ENCODE results near the gene STIM1. TPM values are rescaled to one million over a fixed set of nuclear protein-coding genes. Genes with fewer than 3 reads are reported as not detected.

Gene STIM1
- polyA plus RNA-seq, 1 donor from 2014 or later: 22.1 TPM

GRCh38 chr11:4068962-4069361, 213.5 kb downstream of the STIM1 start:
- Mint-ChIP-seq H3K36me3 (peaks cover 5% of the 10 kb centered on the region), H3K27ac (peak overlapping the region; percentile 30 to 78 (median 63)), H3K4me3 (no peak overlapping the region), H3K9me3 (no peaks in the 10 kb centered on the region), H3K4me1 (peaks cover 14 to 32% (median 25%) of the 10 kb centered on the region in 3 donors), H3K27me3 (no peaks in the 10 kb centered on the region)

DNA sequence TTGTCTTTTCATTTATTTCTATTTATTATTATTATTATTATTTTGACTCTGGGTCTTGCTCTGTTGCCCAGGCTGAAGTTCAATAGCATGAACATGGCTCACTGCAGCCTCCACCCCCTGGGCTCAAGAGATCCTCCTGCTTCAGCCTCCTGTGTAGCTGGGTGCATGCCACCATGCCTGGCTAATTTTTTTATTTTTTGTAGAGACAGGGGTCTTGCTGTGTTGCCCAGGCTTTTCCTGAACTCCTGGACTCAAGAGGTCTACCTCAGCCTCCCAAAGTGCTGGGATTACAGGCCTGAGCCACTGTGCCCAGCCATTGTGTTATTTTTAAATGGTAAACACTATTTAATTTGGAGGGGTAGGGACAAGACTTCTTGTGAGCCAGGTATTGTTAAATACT, 215.9 kb downstream of the STIM1 start:
- peaks cover 11 to 28% (median 18%) of the 10 kb centered on the region in 3 donors for H3K4me1 Mint-ChIP-seq
- no peaks in the 10 kb centered on the region for H3K9me3 Mint-ChIP-seq
- no peak overlapping the region for H3K4me3 Mint-ChIP-seq
- H3K36me3 Mint-ChIP-seq: peaks cover 5% of the 10 kb centered on the region
- H3K27ac Mint-ChIP-seq: peak overlapping the region in 1 of 3 donors; percentile 88
- H3K27me3 Mint-ChIP-seq: no peaks in the 10 kb centered on the region

DNA sequence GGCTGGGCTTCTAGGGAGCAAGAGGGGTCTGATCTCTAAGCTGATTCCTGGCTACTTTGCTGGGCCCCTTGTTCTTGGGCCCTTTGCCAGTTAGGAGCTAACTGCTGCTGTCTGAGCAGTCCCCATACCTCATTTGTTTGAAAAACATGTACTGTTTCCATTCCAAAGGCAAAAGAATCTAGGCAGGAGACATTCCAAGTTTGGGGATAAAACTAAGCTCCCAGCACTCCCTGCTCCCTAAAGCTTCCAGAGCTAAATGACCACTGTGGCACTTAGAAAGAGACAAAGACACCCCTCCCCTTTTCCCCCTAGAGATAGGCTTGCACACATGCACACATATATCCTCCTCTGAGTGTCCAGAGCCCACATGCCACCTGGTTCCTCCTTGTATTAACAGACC, 216.4 kb downstream of the STIM1 start:
- Mint-ChIP-seq H3K4me1 (peaks cover 10 to 22% (median 12%) of the 10 kb centered on the region in 3 donors), H3K9me3 (no peaks in the 10 kb centered on the region), H3K27ac (peak overlapping the region in 1 of 3 donors; percentile 88), H3K4me3 (no peak overlapping the region), H3K36me3 (peaks cover 5% of the 10 kb centered on the region), H3K27me3 (no peaks in the 10 kb centered on the region)

DNA sequence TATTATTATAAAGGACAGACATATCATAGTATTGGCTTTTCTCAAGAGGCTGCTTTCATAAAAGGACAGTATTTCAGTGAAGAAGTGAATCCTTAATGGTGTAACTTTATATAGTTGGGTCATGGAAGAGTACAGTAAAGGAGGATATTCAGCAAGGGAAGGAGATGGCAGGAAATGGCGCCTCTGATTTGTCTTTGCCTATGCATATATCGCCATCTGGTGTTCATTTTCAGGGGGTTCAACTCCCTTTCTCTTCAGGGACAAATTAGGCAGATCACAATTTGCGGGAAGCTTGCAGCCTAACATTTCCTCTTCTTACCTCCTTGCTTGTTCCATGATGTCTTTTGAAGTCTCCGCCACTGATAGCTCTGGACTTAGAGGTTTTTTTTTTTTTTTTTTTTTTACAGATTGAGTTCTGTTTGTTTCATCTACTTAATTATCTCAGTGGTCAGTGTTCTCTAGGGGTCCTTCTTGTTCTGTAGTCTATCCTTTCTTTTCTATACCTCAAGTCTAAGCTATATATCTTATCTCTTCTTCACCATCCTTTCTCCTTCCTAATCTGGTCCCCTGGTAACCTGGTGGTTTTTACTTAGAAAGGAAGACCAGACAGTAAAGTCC, 217.3 kb downstream of the STIM1 start:
- Mint-ChIP-seq H3K27me3 (no peaks in the 10 kb centered on the region), H3K4me3 (no peak overlapping the region), H3K36me3 (peaks cover 5% of the 10 kb centered on the region), H3K9me3 (no peaks in the 10 kb centered on the region), H3K4me1 (peaks cover 7 to 17% (median 9%) of the 10 kb centered on the region in 3 donors), H3K27ac (peak overlapping the region; percentile 8 to 88 (median 72))

DNA sequence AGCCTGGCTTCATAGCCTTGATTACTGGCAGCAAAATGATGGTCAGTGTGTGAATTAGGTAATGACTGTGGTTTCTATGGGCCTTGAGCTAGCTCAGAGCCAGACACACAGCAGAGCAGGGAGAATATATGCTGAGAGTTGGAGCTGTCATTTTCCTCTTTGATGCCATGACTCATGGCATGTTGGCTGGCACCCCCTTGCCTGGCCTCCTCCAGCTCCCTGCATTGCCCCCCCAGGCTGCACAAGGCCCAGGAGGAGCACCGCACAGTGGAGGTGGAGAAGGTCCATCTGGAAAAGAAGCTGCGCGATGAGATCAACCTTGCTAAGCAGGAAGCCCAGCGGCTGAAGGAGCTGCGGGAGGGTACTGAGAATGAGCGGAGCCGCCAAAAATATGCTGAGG, 218.8 kb downstream of the STIM1 start:
- no peak overlapping the region for H3K4me3 Mint-ChIP-seq
- H3K9me3 Mint-ChIP-seq: no peaks in the 10 kb centered on the region
- no peak overlapping the region for H3K27ac Mint-ChIP-seq
- no peaks in the 10 kb centered on the region for H3K27me3 Mint-ChIP-seq
- H3K36me3 Mint-ChIP-seq: peaks cover 4% of the 10 kb centered on the region
- H3K4me1 Mint-ChIP-seq: peaks cover 5 to 13% (median 8%) of the 10 kb centered on the region in 3 donors

DNA sequence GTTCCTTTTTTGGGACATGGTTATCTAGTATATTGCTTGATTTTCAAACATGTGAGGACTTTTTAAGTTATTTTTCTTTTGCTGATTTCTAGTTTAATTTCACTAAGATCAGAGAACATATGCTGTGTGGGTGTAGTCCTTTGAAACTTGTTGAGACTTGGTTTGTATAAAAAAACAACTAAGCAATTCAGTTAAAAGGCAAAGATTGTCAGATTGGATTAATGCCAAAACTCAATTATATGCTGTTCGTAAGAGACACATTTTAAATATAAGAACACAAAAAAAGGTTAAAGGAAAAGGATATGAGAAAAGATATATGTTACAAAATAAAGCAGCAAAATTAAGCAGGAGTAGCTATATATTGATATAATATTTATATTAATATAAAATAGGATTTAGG, 221.3 kb downstream of the STIM1 start:
- Mint-ChIP-seq H3K27ac (no peak overlapping the region), H3K4me3 (no peak overlapping the region), H3K4me1 (peaks cover 3 to 9% (median 6%) of the 10 kb centered on the region in 3 donors), H3K36me3 (peaks cover 1% of the 10 kb centered on the region), H3K9me3 (no peaks in the 10 kb centered on the region), H3K27me3 (no peaks in the 10 kb centered on the region)

DNA sequence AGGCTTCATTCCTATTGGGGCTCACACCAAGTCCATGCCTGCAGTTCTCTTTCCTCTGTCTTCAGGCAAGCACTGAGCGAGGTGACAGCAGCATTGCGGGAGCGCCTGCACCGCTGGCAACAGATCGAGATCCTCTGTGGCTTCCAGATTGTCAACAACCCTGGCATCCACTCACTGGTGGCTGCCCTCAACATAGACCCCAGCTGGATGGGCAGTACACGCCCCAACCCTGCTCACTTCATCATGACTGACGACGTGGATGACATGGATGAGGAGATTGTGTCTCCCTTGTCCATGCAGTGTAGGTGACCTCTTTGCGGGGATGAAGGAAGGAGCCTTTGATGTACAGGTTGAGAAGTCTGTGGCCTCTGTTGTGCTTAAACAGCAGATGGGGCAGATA, 227.7 kb downstream of the STIM1 start:
- H3K27me3 Mint-ChIP-seq: no peaks in the 10 kb centered on the region
- no peak overlapping the region for H3K4me3 Mint-ChIP-seq
- no peaks in the 10 kb centered on the region for H3K9me3 Mint-ChIP-seq
- H3K36me3 Mint-ChIP-seq: peaks cover 9% of the 10 kb centered on the region
- H3K4me1 Mint-ChIP-seq: peaks cover 2 to 11% (median 5%) of the 10 kb centered on the region in 3 donors
- peak overlapping the region in 1 of 3 donors; percentile 19 for H3K27ac Mint-ChIP-seq

GRCh38 chr11:4084406-4085125, 229.1 kb downstream of the STIM1 start:
- Mint-ChIP-seq H3K27me3 (no peaks in the 10 kb centered on the region), H3K36me3 (peaks cover 9% of the 10 kb centered on the region), H3K4me3 (peak overlapping the region in 1 of 4 donors; percentile 3), H3K27ac (no peak overlapping the region), H3K4me1 (peaks cover 5 to 11% (median 7%) of the 10 kb centered on the region in 3 donors), H3K9me3 (no peaks in the 10 kb centered on the region)

GRCh38 chr11:4085575-4085974, 230.1 kb downstream of the STIM1 start:
- H3K4me1 Mint-ChIP-seq: peaks cover 14 to 20% (median 15%) of the 10 kb centered on the region in 3 donors
- no peaks in the 10 kb centered on the region for H3K27me3 Mint-ChIP-seq
- H3K27ac Mint-ChIP-seq: no peak overlapping the region
- H3K36me3 Mint-ChIP-seq: peaks cover 9% of the 10 kb centered on the region
- no peak overlapping the region for H3K4me3 Mint-ChIP-seq
- no peaks in the 10 kb centered on the region for H3K9me3 Mint-ChIP-seq

DNA sequence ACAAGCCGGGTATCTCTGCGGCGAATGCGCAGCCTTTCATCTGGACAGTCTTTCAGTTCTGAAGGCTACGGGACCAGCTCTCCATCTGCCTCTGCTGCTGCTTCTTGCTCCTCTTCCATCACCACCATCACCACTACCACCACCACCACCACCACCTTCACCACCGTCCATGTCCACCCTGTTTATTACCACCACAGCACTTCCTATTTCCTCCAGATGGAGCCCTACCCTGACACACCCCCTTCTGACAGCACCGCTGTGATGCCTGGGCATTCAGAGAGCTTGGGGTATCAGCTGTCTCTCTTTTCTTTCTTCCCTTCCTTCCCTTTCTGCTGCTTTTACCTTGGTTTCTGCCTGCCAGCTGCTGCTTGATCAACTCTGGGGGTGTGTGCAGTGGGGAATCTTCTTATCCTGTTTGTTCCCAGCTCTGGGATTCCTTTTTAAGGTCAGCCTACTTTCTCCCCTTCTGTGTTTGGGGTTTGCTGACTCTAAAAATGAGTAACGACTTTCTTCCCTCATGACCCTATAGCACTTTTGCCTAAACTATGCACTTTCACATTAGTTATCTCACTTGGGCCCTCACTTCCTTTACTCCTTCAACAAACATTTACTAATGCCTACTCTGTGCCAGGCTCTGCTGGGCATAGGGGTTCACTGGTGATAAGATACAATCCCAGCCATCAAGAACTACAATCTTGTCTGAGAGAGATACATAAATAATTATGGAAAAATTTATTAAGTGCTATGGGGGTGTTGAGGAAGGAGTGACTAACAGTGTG, 231.3 kb downstream of the STIM1 start:
- Mint-ChIP-seq H3K4me1 (peaks cover 15 to 20% (median 18%) of the 10 kb centered on the region in 3 donors), H3K27ac (peak overlapping the region in 2 of 3 donors; percentile 6 to 58), H3K4me3 (peak overlapping the region in 1 of 4 donors; percentile 25), H3K27me3 (no peaks in the 10 kb centered on the region), H3K36me3 (peaks cover 8% of the 10 kb centered on the region), H3K9me3 (no peaks in the 10 kb centered on the region)

DNA sequence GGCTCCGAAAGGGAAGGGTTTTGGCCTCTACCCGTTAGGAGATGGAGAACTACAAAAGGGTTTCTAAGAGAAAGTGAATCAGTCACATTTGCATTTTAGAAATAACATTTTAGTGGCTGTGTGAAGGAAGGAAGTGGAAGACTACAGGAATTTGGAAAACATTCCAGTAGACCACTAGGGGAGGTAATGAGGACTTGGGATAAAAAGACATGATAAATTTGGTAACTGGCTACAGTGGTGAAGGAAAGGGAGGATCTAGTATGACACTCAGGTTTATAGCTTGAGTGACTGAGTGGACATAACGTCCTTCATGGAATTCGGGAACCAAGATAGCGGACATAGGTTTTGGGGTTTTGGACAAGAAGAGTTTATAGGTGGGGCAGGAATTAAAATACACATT, 232.1 kb downstream of the STIM1 start:
- peaks cover 8% of the 10 kb centered on the region for H3K36me3 Mint-ChIP-seq
- peak overlapping the region in 2 of 3 donors; percentile 6 to 58 for H3K27ac Mint-ChIP-seq

DNA sequence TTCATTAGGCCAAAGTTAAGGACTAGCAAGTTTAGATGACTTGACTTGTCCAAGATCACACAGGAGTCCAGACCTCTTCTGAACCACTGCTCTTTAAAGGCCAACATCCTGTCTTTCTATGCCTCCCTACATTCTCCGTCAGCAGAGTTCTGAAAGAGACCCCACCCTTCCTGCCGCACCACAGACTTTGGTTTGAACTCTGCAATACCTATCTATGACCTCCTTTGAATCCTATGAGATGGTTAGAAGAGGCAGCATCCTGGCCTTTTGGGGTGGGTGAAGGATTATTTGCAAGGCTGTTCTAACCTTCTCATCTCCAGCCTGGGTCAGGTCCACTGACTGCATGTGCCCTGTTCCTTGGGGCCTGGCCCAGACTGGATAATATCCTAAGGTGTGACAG, 234.8 kb downstream of the STIM1 start:
- Mint-ChIP-seq H3K4me1 (peaks cover 22 to 33% (median 22%) of the 10 kb centered on the region in 3 donors), H3K36me3 (peaks cover 6% of the 10 kb centered on the region), H3K27ac (peak overlapping the region; percentile 33 to 92 (median 86)), H3K27me3 (no peaks in the 10 kb centered on the region), H3K9me3 (no peaks in the 10 kb centered on the region), H3K4me3 (peak overlapping the region; percentile 1 to 71 (median 40))

More for the DNA sequence above, 232.1 kb downstream of the STIM1 start:
- H3K9me3 Mint-ChIP-seq: no peaks in the 10 kb centered on the region
- no peaks in the 10 kb centered on the region for H3K27me3 Mint-ChIP-seq
- H3K4me1 Mint-ChIP-seq: peaks cover 15 to 20% (median 20%) of the 10 kb centered on the region in 3 donors
- peak overlapping the region in 1 of 4 donors; percentile 25 for H3K4me3 Mint-ChIP-seq

DNA sequence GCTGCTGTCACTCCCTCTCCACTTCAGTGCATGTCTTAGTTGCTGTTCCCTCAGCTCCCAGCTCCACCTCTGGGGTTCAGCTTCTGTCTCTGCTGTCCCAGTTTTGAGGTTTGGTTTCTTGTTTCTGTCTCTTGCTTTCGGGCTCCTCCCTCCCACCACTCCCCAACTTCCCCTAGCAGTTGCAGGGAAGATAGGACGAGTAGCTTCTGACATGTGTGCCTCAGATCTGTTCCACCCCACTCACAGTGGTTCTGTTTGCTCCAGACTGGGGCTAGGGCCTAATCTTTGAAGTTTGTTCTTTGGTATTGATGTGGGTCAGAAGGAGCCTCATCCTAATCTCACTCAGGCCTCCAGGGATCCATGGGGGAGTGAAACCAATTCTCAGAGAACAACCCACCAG, 236.6 kb downstream of the STIM1 start:
- peaks cover 29 to 39% (median 36%) of the 10 kb centered on the region in 3 donors for H3K4me1 Mint-ChIP-seq

GRCh38 chr11:4093519-4094347, 238.3 kb downstream of the STIM1 start:
- peak overlapping the region; percentile 95 to 100 (median 98) for H3K4me3 Mint-ChIP-seq
- H3K9me3 Mint-ChIP-seq: no peaks in the 10 kb centered on the region
- H3K27ac Mint-ChIP-seq: peak overlapping the region; percentile 95 to 100 (median 98)
- H3K36me3 Mint-ChIP-seq: no peaks in the 10 kb centered on the region
- peaks cover 1% of the 10 kb centered on the region for H3K27me3 Mint-ChIP-seq
- H3K4me1 Mint-ChIP-seq: peaks cover 33 to 38% (median 35%) of the 10 kb centered on the region in 3 donors

More for the DNA sequence above, 236.6 kb downstream of the STIM1 start:
- H3K27me3 Mint-ChIP-seq: peaks cover 1% of the 10 kb centered on the region
- no peaks in the 10 kb centered on the region for H3K9me3 Mint-ChIP-seq
- peaks cover under 1% of the 10 kb centered on the region for H3K36me3 Mint-ChIP-seq
- peak overlapping the region in 2 of 4 donors; percentile 33 to 57 for H3K4me3 Mint-ChIP-seq
- peak overlapping the region in 2 of 3 donors; percentile 76 to 89 for H3K27ac Mint-ChIP-seq
